H1 (cell line): ENCODE data around the gene XAF1.

Source experiments
- EZH2 ChIP-seq: fragments of 200-600 bp; sonication (generic); IDR thresholded peaks from 2 replicates; pipeline ENCODE4 v1.7.1; 2012; ENCODE audit warnings: low read depth, mild to moderate bottlenecking, moderate library complexity, low read length, inconsistent platforms; ENCODE audit not compliant: severe bottlenecking
- FOSL1 ChIP-seq: IDR thresholded peaks from 2 replicates; pipeline ENCODE4 v1.6.1; 2011; ENCODE audit warnings: mild to moderate bottlenecking, low read depth, low read length, moderate library complexity; ENCODE audit not compliant: insufficient read depth
- GABPA ChIP-seq: IDR thresholded peaks from 2 replicates; pipeline ENCODE4 v1.6.1; 2011; ENCODE audit warnings: mild to moderate bottlenecking, low read length, moderate library complexity, borderline replicate concordance; ENCODE audit not compliant: insufficient read depth
- KDM1A ChIP-seq: fragments of 200-600, 300-600 bp; sonication (generic); IDR thresholded peaks from 2 replicates; pipeline ENCODE4 v1.7.1; 2016; ENCODE audit warnings: mild to moderate bottlenecking, low read length, borderline replicate concordance
- RAD21 ChIP-seq, 2 experiments: IDR thresholded peaks in 1 of 2; conservative IDR thresholded peaks in 1 of 2; 2 replicates each; pipeline ENCODE4 v1.6.1; 2011; ENCODE audit warnings: low read depth in 2 of 2, low read length in 2 of 2, improper control_type of control experiment in 1 of 2, inconsistent platforms in 1 of 2, mild to moderate bottlenecking in 1 of 2, moderate library complexity in 1 of 2
- SRF ChIP-seq: IDR thresholded peaks from 2 replicates; pipeline ENCODE4 v1.6.1; 2011; ENCODE audit warnings: mild to moderate bottlenecking, low read depth, low read length, moderate library complexity
- TF ChIP-seq, protein P1 (sequence below), 3 experiments: IDR thresholded peaks; 1 replicate in 2 of 3; 2 replicates in 1 of 3; pipeline versions ENCODE4 v1.5.1 to v1.6.1; 2011; ENCODE audit warnings: low read length in 3 of 3, mild to moderate bottlenecking in 3 of 3, inconsistent platforms in 2 of 3, low read depth in 1 of 3, moderate library complexity in 1 of 3; ENCODE audit not compliant: insufficient read depth in 1 of 3; ENCODE audit errors: control extremely low read depth in 1 of 3

DNA sequence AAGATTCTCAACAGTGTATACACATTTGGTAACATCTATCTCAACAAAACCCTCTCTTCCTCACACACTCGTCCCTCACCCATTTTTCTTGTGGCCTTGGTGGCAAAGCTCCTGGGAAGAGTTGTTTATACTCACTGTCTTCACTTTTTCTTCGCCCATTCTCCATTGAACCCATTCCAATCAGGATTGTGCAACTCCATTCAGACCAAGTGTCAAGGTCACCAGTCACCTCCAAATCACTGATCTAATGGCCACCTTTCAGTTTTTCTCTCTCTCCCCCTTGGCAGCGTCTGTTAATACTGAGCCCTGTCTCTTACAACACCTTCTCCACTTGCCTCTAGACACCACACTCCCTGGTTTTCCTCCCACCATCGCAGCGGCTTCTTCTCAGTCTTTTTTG is 34.1 kb upstream of the XAF1 start:
- TF ChIP-seq FOSL1 (no peak), RAD21 (IDR thresholded peaks at IDR 0.05 in 1 of 2, conservative IDR thresholded peaks at IDR 0.05 in 1 of 2; ENCODE audit: low read depth in 2 of 2, low read length in 2 of 2) (no peak), SRF (no peak), KDM1A (no peak), EZH2 (no peak), GABPA (no peak)
- TF ChIP-seq, protein P1, sequence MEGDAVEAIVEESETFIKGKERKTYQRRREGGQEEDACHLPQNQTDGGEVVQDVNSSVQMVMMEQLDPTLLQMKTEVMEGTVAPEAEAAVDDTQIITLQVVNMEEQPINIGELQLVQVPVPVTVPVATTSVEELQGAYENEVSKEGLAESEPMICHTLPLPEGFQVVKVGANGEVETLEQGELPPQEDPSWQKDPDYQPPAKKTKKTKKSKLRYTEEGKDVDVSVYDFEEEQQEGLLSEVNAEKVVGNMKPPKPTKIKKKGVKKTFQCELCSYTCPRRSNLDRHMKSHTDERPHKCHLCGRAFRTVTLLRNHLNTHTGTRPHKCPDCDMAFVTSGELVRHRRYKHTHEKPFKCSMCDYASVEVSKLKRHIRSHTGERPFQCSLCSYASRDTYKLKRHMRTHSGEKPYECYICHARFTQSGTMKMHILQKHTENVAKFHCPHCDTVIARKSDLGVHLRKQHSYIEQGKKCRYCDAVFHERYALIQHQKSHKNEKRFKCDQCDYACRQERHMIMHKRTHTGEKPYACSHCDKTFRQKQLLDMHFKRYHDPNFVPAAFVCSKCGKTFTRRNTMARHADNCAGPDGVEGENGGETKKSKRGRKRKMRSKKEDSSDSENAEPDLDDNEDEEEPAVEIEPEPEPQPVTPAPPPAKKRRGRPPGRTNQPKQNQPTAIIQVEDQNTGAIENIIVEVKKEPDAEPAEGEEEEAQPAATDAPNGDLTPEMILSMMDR (IDR thresholded peaks at IDR 0.05; ENCODE audit: control extremely low read depth in 1 of 3, insufficient read depth in 1 of 3, low read depth in 1 of 3, low read length in 3 of 3): no peak
